Measurements from ENCODE around the gene DCST1. TPM values are rescaled to one million over a fixed set of nuclear protein-coding genes. Genes with fewer than 3 reads are reported as not detected.

The DCST1 gene
- total RNA-seq, 1 experiment from 2014 or later, result not detected

DNA sequence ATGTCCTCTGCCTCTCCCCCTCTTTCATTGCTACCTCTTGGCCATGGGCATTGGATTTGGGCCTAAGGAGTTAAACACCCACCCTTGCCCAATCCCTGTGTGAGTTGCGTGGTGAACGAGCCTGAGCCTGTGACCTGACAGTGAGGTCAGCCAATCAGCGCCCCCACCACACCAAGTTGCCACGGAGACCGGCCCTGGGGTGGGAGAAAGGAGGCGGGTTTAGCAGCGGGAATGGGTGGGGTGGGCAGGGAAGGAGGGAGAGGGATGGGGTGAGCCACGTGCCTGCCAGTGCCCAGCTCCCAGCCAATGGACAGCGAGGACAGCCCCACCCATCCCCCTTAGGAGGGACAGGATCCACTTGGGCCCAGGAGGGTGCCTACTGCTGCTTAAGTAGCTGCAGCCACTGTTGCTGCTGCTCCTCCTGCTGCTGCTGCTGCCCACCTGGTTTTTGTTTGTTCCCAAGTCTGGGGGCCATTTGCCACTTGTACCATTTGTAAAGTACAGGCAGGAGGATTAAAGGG is 21.5 kb upstream of the DCST1 start:
- Histone ChIP-seq H3K4me2 (ENCODE audit: low read length) (no peak overlapping the region), H3K4me1 (ENCODE audit: insufficient read depth, low read length) (peaks cover 13% of the 10 kb centered on the region), H3K79me2 (ENCODE audit: low read length) (peaks cover 61% of the 10 kb centered on the region), H3K4me3 (ENCODE audit: low read length) (no peak overlapping the region), H3K9ac (ENCODE audit: low read length) (no peak overlapping the region), H3K27ac (ENCODE audit: low read length) (no peak overlapping the region), H3K9me3 (ENCODE audit: low read length) (no peaks in the 10 kb centered on the region), H3K36me3 (ENCODE audit: low read depth, low read length) (peaks cover 34% of the 10 kb centered on the region; the same call in 1 of the 2 replicates), H3F3A (ENCODE audit: low read length, unreplicated experiment) (no peaks in the 10 kb centered on the region), H4K20me1 (ENCODE audit: low read length) (0 out of 2 replicates have a peak, but pooled peaks cover 3% of the 10 kb centered on the region), H3K9me2 (replicated peaks; ENCODE audit: low read length) (no peaks in the 10 kb centered on the region), H3K27me3 (ENCODE audit: low read length) (no peaks in the 10 kb centered on the region), H2AFZ (ENCODE audit: low read length) (no peak overlapping the region)
- no peak for ATAC-seq
- no peak for DNase-seq
- BruUV-seq (replicated peaks), result no TSS peak
- TF ChIP-seq EZH2phosphoT487 (IDR thresholded peaks at IDR 0.05; ENCODE audit: borderline replicate concordance, low read length), result no peak
- TF ChIP-seq, protein P1, sequence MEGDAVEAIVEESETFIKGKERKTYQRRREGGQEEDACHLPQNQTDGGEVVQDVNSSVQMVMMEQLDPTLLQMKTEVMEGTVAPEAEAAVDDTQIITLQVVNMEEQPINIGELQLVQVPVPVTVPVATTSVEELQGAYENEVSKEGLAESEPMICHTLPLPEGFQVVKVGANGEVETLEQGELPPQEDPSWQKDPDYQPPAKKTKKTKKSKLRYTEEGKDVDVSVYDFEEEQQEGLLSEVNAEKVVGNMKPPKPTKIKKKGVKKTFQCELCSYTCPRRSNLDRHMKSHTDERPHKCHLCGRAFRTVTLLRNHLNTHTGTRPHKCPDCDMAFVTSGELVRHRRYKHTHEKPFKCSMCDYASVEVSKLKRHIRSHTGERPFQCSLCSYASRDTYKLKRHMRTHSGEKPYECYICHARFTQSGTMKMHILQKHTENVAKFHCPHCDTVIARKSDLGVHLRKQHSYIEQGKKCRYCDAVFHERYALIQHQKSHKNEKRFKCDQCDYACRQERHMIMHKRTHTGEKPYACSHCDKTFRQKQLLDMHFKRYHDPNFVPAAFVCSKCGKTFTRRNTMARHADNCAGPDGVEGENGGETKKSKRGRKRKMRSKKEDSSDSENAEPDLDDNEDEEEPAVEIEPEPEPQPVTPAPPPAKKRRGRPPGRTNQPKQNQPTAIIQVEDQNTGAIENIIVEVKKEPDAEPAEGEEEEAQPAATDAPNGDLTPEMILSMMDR (conservative IDR thresholded peaks at IDR 0.05; ENCODE audit: low read depth, low read length), result no peak
- no peak for TF ChIP-seq EZH2 (IDR thresholded peaks at IDR 0.05; ENCODE audit: low read length, unreplicated experiment)
- ChIA-PET POLR2A (ENCODE audit: unreplicated experiment) (no interaction called here), CTCF (no interaction called here)
- intact Hi-C loops (cut with micrococcal nuclease), result no loop called here

- H3K4me1 ChIP-seq (ENCODE audit: insufficient read depth, low read length), result peaks cover 14% of the 10 kb centered on the region
Measured at GRCh38 chr1:155012776-155013602, 20.6 kb upstream of the DCST1 start.

More at GRCh38 chr1:155012776-155013602, 20.6 kb upstream of the DCST1 start:
- no peak overlapping the region for H3K4me2 ChIP-seq (ENCODE audit: low read length)
- no peaks in the 10 kb centered on the region for H3K9me2 ChIP-seq (replicated peaks; ENCODE audit: low read length)
- H3F3A ChIP-seq (ENCODE audit: low read length, unreplicated experiment), result no peaks in the 10 kb centered on the region
- ChIA-PET CTCF (no interaction called here), POLR2A (ENCODE audit: unreplicated experiment) (interaction anchor here (0.6 kb wide), 1 partner anchor 448 kb away, joined by 3 read pairs; no protein-coding TSS in a partner anchor)
- TF ChIP-seq, protein P1 (conservative IDR thresholded peaks at IDR 0.05; ENCODE audit: low read depth, low read length), result no peak
- TF ChIP-seq EZH2phosphoT487 (IDR thresholded peaks at IDR 0.05; ENCODE audit: borderline replicate concordance, low read length) (no peak), EZH2 (IDR thresholded peaks at IDR 0.05; ENCODE audit: low read length, unreplicated experiment) (no peak)
- H3K36me3 ChIP-seq (ENCODE audit: low read depth, low read length), result peaks cover 34% of the 10 kb centered on the region
- no TSS peak for BruUV-seq (replicated peaks)
- no peak for ATAC-seq
- H3K27ac ChIP-seq (ENCODE audit: low read length), result no peak overlapping the region
- no peaks in the 10 kb centered on the region for H3K9me3 ChIP-seq (ENCODE audit: low read length)
- H3K79me2 ChIP-seq (ENCODE audit: low read length), result peaks cover 52% of the 10 kb centered on the region
- no peak for DNase-seq
- H3K9ac ChIP-seq (ENCODE audit: low read length), result no peak overlapping the region
- H2AFZ ChIP-seq (ENCODE audit: low read length), result no peak overlapping the region
- H3K27me3 ChIP-seq (ENCODE audit: low read length), result no peaks in the 10 kb centered on the region
- no peaks in the 10 kb centered on the region for H4K20me1 ChIP-seq (ENCODE audit: low read length)
- intact Hi-C loops (cut with micrococcal nuclease), result no loop called here
- H3K4me3 ChIP-seq (ENCODE audit: low read length), result no peak overlapping the region
